ENCODE results near the gene ATRAID.

The ATRAID gene

GRCh38 chr2:27211943-27212625 is at the start of gene ATRAID, which contains the start of gene SLC5A6:
Gene ATRAID, plus strand, starts transcription at chr2:27212041. Its CDS starts 328 bp downstream, at chr2:27212369.
Gene SLC5A6, minus strand, starts transcription at chr2:27212268. Its CDS starts 4,618 bp downstream, at chr2:27207650.
- H3K4me1 ChIP-seq: peaks cover 0 to 21% (median 17%) of the 10 kb centered on the region in 4 donors
- no peaks in the 10 kb centered on the region for H3K9me3 ChIP-seq
- peak; percentile 78 to 92 for DNase-seq
- no peaks in the 10 kb centered on the region for H3K27me3 ChIP-seq
- TF ChIP-seq, protein P1, sequence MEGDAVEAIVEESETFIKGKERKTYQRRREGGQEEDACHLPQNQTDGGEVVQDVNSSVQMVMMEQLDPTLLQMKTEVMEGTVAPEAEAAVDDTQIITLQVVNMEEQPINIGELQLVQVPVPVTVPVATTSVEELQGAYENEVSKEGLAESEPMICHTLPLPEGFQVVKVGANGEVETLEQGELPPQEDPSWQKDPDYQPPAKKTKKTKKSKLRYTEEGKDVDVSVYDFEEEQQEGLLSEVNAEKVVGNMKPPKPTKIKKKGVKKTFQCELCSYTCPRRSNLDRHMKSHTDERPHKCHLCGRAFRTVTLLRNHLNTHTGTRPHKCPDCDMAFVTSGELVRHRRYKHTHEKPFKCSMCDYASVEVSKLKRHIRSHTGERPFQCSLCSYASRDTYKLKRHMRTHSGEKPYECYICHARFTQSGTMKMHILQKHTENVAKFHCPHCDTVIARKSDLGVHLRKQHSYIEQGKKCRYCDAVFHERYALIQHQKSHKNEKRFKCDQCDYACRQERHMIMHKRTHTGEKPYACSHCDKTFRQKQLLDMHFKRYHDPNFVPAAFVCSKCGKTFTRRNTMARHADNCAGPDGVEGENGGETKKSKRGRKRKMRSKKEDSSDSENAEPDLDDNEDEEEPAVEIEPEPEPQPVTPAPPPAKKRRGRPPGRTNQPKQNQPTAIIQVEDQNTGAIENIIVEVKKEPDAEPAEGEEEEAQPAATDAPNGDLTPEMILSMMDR (IDR thresholded peaks at IDR 0.05): no peak
- H3K36me3 ChIP-seq: peaks cover 18 to 36% (median 20%) of the 10 kb centered on the region in 3 donors
- peak within 1 kb of the TSS; percentile 96 to 99 for H3K27ac ChIP-seq
- intact Hi-C loops (cut with DNase I; ENCODE audit: low total_unique reads): loop anchor here (10.0 kb wide), 3 partner anchors 77 to 247 kb away; partner anchors contain the start of genes PREB, PRR30 and TMEM214
- H3K4me3 ChIP-seq: peak within 1 kb of the TSS; percentile 81 to 86

DNA sequence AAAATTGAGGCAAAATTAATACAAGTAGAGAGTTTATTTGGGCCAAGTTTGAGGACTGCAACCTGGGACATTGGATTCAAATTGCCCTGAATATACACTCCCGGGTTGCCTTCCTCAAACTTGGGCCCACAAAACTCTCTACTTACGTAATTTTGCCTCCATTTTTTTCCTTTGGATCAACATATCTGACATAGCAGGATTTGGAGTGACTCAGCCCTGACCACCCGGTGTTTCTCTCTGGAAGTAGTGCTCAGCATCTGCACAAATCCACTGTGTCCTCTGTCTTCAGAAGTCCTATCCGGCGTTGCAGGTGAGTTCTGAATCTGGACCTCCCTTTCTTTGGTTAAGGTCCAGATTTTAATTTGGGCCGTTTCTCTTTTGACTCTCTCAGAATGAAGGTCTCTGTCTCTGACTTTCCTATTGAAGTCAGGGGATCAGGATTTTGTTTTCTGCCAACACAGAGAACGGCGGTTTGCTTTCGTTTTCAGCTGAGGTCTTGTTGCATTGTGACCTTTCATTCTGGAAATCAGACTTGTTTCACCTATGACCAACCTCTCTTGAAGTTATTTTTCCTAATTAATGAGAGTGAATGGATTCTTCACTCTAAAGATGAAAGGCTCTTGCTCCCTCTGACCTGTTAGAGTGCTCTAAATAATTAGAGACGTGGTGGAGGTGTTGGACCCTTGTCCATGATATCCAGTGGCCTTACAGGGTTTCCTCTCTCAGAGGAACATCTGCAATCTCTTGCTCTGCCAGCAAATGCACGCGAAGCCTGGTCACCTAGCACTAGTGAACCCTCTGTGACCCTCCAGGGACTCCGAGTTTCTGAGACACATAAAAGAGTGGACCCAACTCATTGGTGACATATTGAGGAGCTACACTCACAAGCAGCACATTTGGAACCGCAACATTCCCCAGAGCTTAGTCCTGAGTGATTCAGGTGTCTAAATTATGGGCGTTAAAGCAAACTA is 49.4 kb upstream of the ATRAID start:
- H3K27ac ChIP-seq: no peak overlapping the region
- TF ChIP-seq, protein P1 (IDR thresholded peaks at IDR 0.05): no peak
- intact Hi-C loops (cut with DNase I; ENCODE audit: low total_unique reads): no loop called here
- H3K4me3 ChIP-seq: no peak overlapping the region
- peaks cover 0 to 4% of the 10 kb centered on the region in 2 donors for H3K27me3 ChIP-seq
- H3K4me1 ChIP-seq: no peaks in the 10 kb centered on the region
- H3K9me3 ChIP-seq: no peaks in the 10 kb centered on the region
- H3K36me3 ChIP-seq: no peaks in the 10 kb centered on the region
- DNase-seq: peak in 1 of 2 donors; percentile 19

DNA sequence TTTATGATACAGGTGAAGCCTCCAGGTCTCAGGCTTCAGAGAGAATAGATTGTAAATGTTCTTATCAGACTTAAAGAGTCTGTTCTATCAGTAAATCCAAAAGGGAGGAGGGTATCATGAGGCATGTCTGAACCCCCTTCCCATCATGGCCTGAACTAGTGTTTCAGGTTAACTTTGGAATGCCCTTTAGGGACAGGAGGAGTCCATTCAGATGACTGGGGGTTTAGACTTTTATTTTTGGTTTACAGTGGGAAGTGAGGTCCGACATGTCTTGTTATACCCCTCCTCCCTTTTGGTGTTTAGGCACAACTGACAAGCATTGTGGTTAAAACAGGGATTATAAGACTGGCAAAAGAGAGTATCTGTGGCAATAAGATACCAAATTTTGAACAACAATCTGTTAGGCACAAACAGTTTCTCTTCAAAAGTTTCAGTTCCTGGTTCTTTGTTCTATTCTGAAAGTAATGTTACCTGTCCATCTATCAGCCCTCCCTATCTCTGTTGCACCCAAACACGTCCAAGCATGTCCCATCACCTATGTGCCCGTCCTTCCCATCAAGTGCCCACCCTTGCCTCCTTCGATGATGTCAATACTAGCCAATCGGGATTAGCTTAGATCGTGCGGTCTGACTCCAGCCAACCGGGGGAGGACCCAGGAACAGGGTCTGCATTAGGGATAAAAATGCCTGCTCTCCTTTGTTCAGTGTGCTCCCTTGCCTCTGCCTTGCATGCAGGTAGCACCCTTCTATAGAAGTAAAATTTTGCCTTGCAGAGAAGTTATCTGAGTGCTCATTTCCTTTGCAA is 46.7 kb upstream of the ATRAID start:
- intact Hi-C loops (cut with DNase I; ENCODE audit: low total_unique reads): no loop called here
- H3K4me3 ChIP-seq: no peak overlapping the region
- H3K9me3 ChIP-seq: no peaks in the 10 kb centered on the region
- TF ChIP-seq, protein P1 (IDR thresholded peaks at IDR 0.05): no peak
- H3K27ac ChIP-seq: no peak overlapping the region
- no peaks in the 10 kb centered on the region for H3K36me3 ChIP-seq
- H3K4me1 ChIP-seq: peaks cover 0 to 4% (median 2%) of the 10 kb centered on the region in 4 donors
- peaks cover 0 to 3% of the 10 kb centered on the region in 2 donors for H3K27me3 ChIP-seq
- no peak for DNase-seq

- intact Hi-C loops (cut with DNase I; ENCODE audit: low total_unique reads): no loop called here
- peak in 1 of 2 donors; percentile 20 for DNase-seq
- Histone ChIP-seq H3K27ac (no peak overlapping the region), H3K9me3 (no peaks in the 10 kb centered on the region), H3K4me1 (peaks cover 0 to 7% (median 2%) of the 10 kb centered on the region in 4 donors), H3K36me3 (no peaks in the 10 kb centered on the region), H3K4me3 (no peak overlapping the region), H3K27me3 (peaks cover 0 to 10% of the 10 kb centered on the region in 2 donors)
- TF ChIP-seq, protein P1 (IDR thresholded peaks at IDR 0.05): no peak
These were observed 41.1 kb upstream of the ATRAID start for GRCh38 chr2:27170581-27171337.

Measured in tibial artery (tissue), 4 donors.